HG03175 (cell line): ENCODE results near the gene PPP2R3A.
"Not testable (repeated sequence)": the region's sequence is repeated elsewhere in the genome, so short reads cannot be mapped to it uniquely, and the experiment has no call there.

Experiments used
- ATAC-seq: cut with Tn5 transposase; IDR thresholded peaks from one replicate; pipeline ENCODE4 v1.9.1; 2021; ENCODE audit warnings: mild to moderate bottlenecking, moderate library complexity; ENCODE audit not compliant: unreplicated experiment

The PPP2R3A gene

DNA sequence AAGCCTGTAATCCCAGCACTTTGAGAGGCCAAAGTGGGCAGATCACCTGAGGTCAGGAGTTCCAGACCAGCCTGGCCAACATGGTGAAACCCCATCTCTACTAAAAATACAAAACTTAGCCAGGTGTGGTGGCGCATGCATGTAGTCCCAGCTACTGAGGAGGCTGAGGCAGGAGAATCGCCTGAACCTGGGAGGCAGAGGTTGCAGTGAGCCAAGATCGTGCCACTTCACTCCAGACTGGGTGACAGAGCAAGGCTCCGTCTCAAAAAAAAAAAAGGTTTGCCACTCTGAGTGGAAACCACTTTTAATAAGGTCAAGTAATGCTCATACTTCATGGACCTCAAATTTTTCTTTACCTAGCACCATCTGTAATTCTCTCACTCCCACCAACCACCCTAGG lies 178.9 kb downstream of the PPP2R3A start:
- ATAC-seq, result not testable (repeated sequence)

DNA sequence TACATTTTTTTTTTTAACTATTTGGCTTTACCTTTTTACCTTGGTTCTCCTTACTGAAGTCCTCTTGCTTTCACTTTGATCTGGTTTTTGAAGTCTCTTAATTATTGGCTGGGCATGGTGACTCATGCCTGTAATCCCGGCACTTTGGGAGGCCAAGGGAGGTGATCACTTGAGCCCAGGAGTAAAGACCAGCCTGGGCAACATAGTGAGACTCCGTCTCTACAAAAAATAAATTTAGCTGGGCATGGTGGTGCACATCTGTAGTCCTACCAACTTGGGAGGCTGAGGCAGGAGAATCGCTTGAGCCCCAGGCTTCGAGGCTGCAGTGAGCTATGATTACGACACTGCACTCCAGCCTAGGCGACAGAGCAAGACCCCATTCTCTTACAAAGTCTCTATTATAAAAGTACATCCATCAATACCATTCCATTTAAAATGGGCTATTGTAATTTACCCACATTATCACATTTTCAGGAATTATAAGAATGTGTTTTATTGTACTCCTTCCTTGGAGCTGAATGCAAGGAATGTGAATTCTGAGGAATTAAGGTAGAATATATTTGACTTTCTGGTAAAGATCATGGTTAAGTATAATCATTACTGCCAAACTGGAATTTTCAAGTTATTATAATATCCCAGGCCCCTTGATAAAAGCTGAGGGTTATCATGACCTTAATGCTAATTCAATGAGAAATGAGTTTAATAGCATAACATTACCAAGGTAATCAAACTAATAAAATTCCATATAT lies 181.6 kb downstream of the PPP2R3A start:
- no peak for ATAC-seq

DNA sequence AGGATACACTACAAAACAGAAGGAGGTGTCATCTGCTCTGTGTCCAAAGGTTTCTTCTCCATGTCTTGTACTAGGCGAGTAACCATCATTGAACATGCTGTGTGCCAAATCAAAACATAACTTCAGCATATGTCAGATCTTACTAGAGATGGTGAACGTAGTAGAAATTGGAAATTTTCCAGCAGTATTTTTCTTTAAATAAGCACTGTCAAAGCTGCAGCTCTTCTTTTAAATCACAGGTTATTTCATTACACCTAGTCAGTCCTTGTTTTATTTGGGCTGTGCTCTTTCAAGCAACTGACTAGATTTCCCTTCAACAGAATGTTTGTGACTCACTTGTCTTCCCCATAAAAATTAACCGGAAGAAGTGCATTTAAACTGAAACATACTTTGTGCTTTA lies 184.1 kb downstream of the PPP2R3A start:
- no peak for ATAC-seq

DNA sequence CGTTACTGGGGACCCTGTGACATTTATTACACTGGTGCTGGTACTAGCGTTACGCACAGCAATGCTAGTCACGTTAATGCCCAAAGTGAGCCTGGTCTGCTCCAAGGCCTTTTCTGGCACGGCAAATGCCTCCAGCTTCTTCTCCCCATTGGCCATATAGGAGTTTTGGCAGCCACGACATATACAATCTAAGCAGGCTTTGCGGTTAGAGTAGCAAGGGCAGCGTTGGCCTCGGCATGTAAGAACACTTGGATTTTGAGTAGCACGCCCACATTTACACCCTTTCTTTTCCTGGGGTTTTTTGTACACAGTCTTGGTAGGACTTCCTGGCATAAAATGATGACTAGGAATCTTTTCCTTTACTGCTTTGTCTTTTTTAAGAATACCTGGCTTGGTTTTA lies 185.7 kb downstream of the PPP2R3A start:
- no peak for ATAC-seq

DNA sequence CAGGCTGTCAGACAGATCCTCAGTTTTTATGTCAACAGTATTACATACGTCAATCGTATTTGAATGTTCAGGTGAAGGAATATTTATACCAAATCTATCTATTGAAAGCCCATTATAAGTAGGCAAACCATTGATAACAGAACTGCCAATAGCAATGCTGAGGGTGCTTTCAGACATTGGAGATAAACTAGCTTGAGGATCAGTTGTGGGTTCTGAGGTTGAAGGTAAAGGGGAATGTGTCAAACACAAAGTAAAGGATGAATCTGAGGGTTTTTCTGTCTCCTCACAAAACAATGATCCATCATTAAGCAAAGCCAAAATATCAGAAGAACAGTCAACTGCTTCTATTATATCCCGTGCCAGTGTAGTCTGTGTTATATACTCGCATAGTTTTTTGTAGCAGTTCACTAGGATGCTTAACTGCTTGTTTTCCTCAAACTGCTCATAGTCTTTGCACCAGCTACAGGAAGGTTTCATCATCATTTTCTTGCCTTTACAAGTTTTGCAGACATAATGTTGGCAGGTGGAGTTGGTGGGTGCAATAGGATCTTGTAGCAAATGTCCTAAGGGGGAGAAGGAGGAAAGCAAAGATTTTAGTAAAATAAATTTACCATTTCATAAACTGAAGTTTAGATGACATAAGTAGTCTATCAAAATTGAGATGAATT lies 186.8 kb downstream of the PPP2R3A start:
- ATAC-seq, result no peak

DNA sequence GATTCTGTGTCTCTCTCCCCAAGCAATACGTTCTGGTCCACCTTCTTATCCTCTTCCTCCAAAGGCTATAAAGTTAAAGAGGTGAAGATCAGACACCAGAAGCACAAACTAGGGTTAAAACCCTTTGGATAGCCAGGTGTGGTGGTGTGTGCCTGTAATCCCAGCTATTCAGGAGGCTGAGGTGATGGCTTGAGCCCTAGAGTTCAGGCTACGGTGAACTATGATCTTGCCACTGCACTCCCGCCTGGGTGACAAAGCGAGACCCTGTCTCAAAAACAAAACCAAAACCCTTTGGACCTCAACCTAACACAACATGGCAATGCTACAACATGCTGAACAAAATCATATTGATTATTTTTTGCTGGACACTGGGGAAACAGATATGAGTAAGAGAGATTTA lies 187.4 kb downstream of the PPP2R3A start:
- ATAC-seq, result no peak

DNA sequence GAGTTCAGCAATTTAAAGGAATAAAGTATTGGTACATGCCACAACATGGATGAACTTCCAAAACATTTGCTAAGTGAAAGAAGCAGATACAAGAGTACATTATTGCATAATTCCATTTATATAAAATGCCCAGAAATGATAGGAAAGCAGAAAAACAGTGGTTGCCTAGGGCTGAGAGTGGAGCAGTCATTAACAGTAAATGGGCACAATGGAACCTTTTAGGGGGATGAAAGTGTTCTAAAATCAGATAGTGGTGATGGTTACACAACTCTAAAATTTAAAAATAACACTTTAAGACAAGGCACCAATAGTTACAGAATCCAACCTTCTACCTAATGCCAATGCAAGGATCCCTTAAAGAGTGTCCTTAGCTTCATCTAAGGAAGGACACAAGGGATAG lies 196.0 kb downstream of the PPP2R3A start:
- no peak for ATAC-seq

DNA sequence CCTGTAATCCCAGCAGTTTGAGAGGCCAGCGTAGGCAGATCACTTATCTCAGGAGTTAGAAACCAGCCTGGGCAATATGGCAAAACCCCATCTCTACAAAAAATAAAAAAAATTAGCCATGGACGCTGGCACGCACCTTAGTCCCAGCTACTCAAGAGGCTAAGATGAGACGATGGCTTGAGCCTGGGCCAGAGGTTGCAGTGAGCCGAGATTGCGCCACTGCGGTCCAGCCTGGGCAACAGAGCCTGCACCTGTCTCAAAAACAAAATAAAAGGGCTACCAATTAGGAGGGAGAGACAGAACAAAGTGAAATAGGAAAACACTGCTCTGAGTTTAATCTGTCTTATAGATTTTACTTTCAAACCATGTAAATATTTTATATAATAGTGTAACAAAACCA lies 196.8 kb downstream of the PPP2R3A start:
- no peak for ATAC-seq

DNA sequence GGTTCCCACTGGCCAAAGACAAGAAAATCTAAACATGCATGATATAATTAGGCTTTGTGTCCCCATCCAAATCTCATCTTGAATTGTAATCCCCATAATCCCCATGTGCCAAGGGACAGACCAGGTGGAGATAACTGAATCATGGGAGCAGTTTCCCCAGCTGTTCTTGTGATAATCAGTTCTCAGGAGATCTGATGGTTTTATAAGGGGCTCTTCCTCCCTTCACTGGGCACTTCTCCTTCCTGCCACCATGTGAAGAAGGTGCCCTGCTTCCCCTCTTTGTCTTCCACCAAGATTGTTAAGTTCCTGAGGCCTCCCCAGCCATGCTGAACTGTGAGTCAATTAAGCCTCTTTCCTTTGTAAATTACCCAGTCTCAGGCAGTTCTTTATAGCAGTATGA lies 198.1 kb downstream of the PPP2R3A start:
- not testable (repeated sequence) for ATAC-seq

DNA sequence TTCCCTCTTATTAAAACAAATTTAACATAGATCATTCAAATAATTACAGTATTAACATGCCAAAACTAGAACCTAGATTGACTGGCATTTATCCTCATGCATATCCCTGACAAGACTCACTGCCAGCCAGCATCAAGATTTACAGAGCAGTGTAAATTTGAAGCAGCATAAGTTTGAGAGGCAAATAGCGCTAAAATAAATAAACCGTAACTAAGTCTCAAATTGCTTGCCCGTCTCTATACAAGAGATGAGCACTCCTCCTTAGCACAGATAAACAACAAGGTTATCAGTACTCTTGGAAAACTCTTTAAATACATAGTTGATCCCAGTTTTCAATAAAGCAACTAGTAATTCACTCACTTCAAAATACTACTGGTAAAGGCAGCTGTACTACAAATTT lies 201.0 kb downstream of the PPP2R3A start:
- no peak for ATAC-seq

DNA sequence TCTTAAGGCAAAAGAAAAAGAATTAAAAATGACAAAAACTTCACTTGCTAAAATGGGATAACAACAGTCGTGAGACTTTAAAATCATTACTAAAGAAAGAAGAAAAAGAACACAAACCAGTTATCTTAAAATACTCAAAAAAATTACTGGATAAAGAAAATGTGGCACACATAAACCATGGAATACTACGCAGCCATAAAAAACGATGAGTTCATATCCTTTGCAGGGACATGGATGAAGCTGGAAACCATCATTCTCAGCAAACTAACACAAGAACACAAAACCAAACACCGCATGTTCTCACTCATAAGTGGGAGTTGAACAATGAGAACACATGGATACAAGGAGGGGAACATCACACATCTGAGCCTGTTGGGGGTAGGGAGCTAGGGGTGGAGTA lies 202.7 kb downstream of the PPP2R3A start:
- not testable (repeated sequence) for ATAC-seq

DNA sequence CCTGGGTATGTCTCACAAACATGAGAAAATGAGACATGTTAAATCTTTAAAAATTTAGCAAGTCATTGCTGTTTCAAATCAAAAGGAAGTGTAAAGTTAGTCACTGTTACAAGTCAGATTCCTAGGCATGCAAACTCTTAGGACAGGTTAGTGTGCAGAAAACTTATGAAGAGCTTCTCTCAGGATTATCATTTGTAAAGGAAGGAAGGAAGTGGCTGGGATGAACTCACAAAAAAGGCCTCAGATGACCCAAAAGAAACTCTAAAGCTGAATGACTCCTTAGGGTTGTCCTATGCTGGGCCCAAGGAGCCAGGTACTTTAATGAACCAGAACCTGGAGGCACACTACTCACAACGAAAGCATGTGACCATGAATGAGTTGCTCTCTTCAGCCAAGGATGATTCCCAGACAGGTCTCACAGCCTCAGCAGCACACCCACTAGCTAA lies 205.6 kb downstream of the PPP2R3A start:
- ATAC-seq, result no peak

DNA sequence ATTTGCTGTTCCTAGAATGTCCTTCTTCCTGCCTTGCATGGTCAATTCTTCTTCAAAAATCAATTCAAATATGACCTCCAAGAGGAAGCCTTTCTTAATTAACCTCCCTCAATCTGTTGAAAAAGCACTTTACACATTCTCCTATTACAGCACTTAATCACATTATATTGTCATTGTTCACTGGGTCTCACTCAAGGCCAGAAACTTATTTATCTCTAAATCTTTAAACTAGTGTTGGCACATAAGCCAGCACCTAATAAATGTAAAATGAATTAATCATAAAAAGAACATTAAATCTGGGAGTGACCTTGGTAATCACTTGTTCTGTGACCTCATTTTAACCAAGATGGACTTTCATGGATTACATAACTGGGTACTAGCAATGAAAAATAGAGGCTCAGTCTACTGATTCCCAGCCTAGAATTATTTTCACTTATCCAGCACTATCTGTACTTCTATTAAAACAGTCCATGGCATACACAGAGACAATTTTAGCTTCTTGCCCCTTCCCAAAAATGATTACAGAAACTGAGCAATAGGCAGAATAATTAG lies 208.5 kb downstream of the PPP2R3A start:
- ATAC-seq, result no peak

DNA sequence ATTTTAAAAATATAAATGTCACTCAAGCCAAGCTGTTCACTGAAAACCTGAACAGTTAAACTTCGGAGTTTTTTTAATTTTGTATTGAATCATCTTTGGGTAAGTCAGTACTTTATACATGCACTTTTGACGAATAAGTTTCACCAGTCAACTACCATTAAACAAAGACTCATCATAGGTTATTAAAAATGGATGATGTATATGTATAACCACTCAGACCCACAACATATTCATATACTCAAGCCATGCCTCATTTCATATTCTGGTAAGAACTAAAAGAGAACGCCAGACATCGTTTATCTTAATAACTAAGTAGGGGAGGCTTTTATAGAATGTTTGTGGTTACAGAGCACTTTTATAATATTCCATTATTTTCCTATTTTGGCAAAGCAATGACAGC lies 212.3 kb downstream of the PPP2R3A start:
- no peak for ATAC-seq

DNA sequence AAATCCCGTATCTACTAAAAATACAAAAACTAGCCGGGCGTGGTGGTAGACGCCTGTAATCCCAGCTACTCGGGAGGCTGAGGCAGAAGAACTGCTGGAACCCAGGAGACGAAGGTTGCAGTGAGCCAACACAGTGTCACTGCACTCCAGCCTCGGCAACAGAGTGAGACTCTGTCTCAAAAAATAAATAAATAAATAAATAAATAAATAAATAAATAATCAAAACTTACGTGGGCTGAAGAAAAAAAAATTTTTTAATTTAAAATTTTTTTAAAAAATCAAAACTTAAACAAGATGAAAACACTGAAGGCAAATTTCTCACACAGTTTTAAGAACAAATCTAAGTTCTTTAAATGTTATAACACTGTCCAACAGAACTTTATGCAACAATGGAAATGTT lies 216.2 kb downstream of the PPP2R3A start:
- no peak for ATAC-seq

DNA sequence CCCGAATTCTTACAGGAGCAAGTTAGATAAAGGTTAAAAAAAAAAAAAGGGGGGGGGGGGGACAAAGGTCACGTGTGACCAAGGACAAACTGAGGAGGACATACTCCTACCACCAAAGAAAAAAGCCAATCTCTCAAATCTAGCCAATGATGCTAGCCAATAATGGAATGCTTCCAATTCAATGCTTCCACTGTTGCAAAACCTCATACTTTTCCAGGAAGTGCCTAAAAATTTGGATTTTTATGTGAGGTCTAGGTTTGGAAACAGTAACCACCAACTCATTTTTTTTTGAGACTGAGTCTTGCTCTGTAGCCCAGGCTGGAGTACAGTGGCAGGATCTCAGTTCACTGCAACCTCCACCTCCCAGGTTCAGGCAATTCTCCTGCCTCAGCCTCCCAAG lies 219.2 kb downstream of the PPP2R3A start:
- ATAC-seq, result no peak

DNA sequence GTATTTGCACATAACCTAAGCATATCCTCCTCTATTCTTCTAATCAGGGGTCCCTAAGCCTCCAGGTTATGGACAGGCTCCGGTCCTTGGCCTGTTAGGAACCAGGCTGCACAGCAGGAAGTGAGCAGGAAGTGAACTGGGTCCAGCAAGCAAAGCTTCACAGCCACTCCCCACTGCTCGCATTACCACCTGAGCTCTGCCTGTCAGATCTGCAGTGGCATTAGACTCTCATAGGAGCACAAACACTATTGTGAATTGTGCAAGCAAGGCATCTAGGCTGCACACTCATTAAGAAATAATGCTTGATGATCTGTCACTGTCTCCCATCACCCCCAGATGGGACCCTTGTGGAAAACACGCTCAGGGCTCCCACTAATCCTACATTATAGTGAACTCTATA lies 220.8 kb downstream of the PPP2R3A start:
- peak; percentile 66 for ATAC-seq

DNA sequence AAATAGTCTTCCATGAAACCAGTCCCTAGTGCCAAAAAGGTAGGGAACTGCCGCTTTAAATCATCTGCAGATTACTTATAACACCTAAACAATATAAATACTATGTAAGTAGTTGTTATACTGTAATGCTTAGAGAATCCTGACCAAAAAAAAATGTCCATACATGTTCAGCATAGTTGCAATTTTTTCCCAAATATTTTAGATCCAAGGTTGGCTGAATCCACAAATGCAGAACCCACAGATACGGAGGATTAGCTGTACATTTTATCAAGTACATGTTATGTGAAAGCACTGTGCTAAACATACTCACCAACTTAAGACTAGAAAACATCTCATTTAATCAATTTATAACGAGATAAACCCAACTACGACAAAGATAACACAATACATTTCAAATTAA lies 221.3 kb downstream of the PPP2R3A start:
- ATAC-seq, result no peak

DNA sequence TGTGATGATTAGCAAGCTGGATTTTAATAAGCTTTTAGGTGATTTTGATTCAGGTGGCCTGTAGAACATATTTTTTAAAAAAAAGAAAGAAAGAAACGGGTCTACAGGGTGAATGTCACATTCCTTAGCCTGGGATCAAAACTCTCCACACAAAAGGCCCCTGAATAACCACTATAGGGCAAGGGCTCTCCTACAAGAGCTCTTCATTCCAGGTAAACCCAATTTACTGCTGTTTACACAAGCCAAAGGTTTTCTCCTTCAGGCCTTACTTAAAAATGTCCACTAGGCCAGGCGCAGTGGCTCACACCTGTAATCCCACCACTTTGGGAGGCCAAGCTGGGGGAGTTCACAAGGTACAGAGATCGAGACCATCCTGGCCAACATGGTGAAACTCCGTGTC lies 222.3 kb downstream of the PPP2R3A start:
- no peak for ATAC-seq

DNA sequence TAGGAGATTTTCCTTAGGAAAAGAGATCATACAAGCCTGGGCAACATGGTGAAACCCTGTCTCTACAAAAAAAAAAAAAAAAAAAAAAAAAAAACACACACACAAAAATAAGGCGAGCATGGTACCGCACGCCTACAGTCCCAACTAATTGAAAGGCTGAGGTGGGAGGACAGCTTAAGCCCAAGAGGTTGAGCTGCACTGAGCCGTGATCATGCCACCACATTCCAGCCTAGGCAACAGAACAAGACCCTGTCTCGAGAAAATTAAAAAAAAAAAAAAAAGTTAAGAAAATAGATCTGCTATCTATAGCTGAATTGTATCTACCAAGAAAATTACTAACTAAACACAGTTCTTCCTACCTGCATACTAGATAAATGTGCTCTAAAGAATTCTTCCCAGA lies 223.5 kb downstream of the PPP2R3A start:
- no peak for ATAC-seq

DNA sequence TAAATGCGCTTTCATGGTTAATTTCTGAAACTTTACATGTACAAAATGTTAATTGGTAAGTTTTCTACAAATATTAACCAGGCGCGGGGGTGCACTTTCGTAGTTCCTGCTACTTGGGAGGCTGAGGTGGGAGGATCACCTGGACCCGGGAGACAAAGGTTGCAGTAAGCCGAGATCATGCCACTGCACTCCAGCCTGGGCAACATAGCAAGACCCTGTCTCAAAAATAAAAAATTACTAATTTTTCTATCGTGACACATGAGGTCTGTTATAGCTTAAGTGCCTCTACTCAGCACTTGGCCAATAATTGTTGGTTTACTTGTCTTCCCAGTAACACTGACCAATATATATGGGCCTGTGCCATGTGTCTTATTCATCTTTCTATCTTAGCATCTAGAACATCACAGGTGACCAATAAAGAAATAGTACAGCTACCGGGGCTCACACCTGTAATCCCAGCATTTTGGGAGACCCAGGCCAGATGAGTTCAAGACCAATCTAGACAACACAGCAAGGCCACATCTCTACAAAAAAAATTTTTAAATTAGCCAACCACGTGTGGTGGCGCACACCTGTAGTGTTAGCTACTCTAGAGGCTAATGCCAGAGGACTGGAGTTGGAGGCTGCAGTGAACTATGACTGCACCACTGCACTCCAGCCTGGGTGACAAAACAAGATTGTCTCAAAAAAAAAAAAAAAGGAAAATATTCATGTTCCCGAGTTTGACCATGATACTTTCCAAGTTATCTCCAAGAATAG lies 224.5 kb downstream of the PPP2R3A start:
- ATAC-seq, result no peak

DNA sequence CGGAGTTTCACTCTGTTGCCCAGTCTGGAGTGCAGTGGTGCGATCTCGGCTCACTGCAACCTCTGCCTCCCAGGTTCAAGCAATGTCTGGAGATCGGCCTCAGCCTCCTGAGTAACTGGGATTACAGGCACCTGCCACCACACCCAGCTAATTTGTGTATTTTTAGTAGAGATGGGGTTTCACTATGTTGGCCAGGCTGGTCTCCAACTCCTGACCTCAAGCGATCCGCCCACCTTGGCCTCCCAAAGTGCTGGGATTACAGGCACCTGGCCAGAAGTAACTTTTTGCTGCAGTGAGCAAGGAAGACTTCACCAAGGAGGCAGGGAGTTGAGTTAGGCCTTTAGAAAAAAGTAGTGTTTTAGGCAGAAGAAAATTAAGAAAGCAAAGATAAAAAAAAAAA lies 226.7 kb downstream of the PPP2R3A start:
- ATAC-seq, result not testable (repeated sequence)
